Fibroblast of the aortic adventitia (primary cell): ENCODE data around the gene FRRS1L. TPM values are rescaled to one million over a fixed set of nuclear protein-coding genes. Genes with fewer than 3 reads are reported as not detected.
A peak's percentile ranks its signal among the peaks of the same experiment; 100 is the strongest.

Experiments
- DNase-seq: peaks from one replicate; pipeline ENCODE4 v3.0.0-alpha.2; 2010; ENCODE audit warnings: low read depth
- H3K4me3 ChIP-seq: 2 replicates; pipeline ENCODE4 v1.5.1; 2011; ENCODE audit warnings: low read depth, mild to moderate bottlenecking, control low read depth, low read length, moderate library complexity
- total RNA-seq: library from RNA; depleted of rRNA; stranded (reverse); fragments of >200 nt; gene quantifications from 2 replicates; pipeline ENCODE4 v1.2.3, GENCODE V29; 2012; ENCODE audit warnings: low replicate concordance
- TF ChIP-seq, protein P1 (sequence below): IDR thresholded peaks from 2 replicates; pipeline ENCODE4 v1.5.1; 2011; ENCODE audit warnings: mild to moderate bottlenecking, low read length, control low read depth, inconsistent platforms; ENCODE audit not compliant: insufficient read depth

FRRS1L gene
- total RNA-seq, 1 donor = 0.18 TPM

DNA sequence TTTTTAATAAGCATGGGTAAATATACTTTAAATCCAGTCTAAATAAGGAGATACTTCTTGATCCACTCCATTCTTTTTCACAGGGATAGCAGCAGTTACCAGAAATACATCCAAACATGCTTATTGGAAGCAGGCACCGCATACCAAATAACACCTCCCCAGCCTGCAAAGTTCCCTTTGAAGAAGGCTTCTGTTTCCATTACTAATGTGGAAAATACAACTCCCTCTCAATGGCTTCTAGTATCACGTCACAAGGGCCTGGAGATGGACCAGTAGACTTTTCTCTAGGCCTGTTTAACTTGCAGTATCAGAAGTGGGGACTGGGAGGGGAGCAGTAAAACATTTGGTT is 68.1 kb downstream of the FRRS1L start:
- no peak for DNase-seq
- TF ChIP-seq, protein P1, sequence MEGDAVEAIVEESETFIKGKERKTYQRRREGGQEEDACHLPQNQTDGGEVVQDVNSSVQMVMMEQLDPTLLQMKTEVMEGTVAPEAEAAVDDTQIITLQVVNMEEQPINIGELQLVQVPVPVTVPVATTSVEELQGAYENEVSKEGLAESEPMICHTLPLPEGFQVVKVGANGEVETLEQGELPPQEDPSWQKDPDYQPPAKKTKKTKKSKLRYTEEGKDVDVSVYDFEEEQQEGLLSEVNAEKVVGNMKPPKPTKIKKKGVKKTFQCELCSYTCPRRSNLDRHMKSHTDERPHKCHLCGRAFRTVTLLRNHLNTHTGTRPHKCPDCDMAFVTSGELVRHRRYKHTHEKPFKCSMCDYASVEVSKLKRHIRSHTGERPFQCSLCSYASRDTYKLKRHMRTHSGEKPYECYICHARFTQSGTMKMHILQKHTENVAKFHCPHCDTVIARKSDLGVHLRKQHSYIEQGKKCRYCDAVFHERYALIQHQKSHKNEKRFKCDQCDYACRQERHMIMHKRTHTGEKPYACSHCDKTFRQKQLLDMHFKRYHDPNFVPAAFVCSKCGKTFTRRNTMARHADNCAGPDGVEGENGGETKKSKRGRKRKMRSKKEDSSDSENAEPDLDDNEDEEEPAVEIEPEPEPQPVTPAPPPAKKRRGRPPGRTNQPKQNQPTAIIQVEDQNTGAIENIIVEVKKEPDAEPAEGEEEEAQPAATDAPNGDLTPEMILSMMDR = no peak
- no peak overlapping the region for H3K4me3 ChIP-seq

DNA sequence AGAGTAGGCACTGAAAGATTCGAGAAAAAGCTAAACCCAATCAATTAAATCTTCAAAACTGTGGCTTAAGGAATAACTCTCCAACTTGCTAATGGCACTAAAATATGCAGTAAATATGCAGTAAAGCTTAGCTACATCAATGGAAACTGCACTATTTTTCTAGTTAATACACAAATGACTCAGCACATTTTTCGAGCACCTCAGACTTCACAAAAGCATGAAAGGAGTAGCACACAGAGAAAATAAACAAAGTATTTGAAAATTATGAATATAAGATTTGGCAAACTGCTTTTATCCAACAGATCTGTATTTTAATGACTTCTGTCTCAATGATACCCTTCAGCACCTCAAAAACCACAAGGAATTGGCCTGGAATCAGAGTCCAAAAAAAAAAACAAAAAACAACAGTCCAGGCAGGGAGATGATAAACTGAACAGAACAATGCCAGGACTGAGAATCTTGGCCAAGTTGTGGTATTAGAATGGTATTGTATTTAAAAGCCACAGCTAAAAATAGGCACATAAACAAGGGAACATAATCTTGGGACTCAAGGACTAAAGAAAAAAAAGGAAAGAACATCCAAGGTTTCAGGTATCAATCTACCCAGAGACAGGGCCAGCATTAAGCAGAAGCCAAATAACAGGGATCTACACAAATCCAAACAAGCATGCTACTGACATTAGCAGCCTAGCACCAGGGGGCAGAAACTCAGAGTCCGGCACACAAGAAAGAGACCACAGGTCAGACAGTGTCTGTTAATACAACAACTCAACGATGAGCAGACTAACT is 68.7 kb downstream of the FRRS1L start:
- no peak overlapping the region for H3K4me3 ChIP-seq
- TF ChIP-seq, protein P1 = peak; percentile 39
- DNase-seq = peak; percentile 95

DNA sequence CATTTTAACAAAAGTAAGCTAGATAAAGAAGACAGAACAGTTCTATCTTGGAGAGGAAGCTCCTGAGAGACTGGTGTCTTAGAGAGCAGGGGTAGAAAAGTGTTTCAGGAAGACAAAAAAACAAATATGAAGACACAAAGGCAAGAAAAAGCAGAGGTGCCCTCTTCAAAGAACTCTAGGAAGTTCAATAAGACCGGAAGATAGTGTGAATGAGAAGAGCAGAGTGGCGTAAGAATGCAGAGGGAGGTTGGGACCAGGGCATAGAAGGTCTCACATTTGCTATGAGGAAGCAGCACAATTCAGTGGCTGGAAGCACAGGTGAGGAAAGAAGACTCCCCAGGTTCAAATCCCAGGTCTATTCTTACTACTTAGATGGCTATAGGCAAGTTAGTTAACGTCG is 69.9 kb downstream of the FRRS1L start:
- H3K4me3 ChIP-seq = no peak overlapping the region
- DNase-seq = no peak
- TF ChIP-seq, protein P1 = no peak

DNA sequence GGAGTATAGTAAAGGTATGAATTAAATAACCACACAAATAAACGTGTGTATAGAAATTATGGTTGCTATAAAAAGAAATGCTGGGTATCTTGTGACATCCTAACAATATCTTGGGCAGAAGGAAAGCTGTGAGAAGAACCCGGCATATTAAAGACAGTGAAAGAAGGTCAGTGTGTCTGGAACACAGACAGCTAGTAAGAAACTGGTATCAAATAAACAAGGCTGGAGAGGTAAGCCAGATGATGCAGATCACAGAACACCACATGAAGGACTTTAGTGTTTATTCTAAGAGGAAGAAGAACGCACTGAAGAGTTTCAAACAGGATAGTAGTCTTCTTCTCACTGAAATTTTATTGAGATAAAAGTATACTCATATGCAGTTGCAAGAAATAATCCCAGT is 71.7 kb downstream of the FRRS1L start:
- TF ChIP-seq, protein P1 = no peak
- no peak overlapping the region for H3K4me3 ChIP-seq
- no peak for DNase-seq

DNA sequence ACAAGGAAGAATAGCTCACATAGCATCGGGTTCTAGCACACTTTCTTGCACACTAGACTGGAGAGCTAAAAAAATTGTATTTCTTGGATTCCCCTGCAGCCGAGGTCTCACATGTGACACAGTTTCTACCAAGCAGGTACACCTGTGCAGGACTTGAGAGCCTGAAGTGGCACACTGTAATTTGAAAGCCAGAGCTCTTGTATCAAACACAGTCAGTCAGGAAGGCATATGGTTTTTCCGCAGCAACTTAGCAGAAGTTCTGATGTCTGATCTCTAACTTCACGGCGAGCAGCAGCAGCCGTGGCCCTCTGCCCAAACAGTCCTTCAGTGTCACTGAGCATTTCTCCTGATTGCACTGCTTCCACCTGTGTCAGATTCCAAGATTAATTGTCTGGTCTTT is 72.8 kb downstream of the FRRS1L start:
- no peak for DNase-seq
- H3K4me3 ChIP-seq = no peak overlapping the region
- TF ChIP-seq, protein P1 = no peak

DNA sequence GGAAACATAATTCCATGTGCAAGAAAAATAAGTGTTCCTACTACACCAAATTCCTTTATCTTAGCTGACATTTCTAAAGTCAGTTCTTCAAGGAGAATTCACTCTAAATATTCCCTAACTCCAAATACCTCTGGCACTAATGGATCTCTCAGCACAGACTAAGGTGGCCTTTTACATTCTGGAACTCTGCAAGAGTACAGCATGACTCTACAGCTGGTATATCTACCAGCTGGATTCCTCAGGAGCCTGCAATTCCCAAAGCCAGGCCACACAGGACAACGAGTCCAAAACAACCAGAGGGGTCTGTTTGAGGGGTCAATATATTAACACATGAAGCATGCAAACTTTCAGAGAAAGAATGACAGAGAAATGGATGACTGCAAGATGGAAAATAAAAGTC is 74.5 kb downstream of the FRRS1L start:
- TF ChIP-seq, protein P1 = no peak
- H3K4me3 ChIP-seq = no peak overlapping the region
- DNase-seq = no peak
